Medulla oblongata (tissue), 1 donor: ENCODE data around the gene EVA1A.

ENCODE experiments used
- DNase-seq: peaks from one replicate; pipeline ENCODE4 v3.0.0-alpha.2; 2015; ENCODE audit errors: extremely low spot score

EVA1A gene

GRCh38 chr2:75560768-75561565 is at the start of gene EVA1A:
TSS of gene EVA1A (minus strand) at chr2:75560939. CDS start at chr2:75518140, 42,799 bp downstream.
- DNase-seq, result no peak

GRCh38 chr2:75609937-75610508 is 49.3 kb upstream of the EVA1A start:
- DNase-seq, result no peak

DNA sequence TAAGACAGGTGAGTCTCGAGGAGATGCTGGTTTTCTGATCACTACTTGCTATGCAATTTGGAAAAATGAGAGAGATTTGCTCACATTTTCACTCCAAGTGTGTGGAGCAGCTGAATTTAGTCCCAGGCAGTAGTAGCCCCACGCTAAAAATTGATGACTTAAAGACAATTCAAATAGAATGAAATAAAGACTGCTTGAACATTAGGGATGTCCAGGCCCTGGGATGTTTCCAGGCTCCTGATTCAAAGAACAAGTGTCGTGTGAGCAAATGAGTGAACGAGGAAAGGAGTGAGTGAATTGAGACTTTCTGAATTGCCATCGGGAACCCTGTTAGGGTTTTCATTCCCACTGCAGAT is 48.6 kb upstream of the EVA1A start:
- no peak for DNase-seq

DNA sequence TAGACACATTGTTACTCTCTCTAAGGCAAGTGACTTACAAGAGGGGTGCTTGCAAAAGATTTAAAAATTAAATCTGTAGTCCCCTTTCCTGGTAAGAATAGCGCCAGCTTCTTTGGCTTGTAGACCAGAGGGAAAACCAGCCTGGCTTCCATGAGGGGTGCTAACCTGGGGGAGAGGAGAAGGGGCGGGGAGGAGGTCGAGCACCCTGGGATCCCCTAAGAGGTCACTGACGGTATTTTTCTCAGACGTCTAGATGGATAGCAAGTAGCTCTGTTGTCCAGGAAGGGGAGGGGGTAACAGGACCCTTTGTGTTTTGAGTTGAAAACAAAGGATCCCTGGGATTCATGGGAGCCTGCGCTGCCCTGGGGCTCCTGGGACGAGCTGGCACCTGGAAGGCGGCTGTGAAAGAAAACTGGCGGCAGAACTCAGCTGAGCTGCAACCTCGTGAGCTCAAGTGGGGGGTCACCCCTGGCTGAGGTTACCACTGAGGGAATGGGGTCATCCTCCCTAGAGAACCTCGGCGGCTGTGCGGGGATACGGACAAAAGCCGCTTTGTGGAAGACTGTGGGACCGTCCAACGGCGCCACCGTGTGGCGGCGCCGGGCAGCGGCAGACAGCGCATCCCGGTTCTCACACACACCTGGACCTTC is 48.1 kb upstream of the EVA1A start:
- DNase-seq, result peak; percentile 83

DNA sequence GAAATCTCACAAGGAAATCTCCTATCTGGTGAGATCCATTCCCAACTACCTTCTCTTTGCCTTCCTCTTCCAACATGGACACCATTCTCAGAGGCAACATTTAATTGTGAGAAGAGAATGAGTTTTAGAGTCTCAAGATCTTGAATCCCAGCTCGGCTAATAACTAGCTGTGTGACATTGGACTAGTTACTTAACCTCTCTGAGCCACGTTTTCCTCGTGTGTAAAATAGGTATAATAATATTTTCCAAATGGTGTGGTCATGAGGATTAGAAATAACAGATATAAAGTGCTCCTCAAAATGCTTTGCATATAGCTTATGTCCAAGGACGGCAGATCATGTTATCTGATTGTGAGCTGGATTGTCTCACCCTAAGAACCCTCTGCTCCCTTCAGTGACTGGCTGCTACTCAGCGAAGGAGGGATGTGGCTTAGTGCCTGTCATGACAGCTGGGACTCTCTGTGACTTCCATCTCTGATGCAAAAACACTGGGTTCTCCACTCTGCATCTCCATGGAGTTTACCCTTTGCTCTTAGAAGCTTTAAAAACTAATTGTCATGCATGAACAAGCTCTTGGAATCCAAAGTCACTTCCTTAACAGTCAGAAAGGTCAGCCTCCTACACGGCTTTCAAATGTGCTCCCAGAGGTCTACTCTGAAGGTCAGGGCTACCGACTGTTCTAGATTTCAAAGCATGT is 47.4 kb upstream of the EVA1A start:
- peak; percentile 50 for DNase-seq

DNA sequence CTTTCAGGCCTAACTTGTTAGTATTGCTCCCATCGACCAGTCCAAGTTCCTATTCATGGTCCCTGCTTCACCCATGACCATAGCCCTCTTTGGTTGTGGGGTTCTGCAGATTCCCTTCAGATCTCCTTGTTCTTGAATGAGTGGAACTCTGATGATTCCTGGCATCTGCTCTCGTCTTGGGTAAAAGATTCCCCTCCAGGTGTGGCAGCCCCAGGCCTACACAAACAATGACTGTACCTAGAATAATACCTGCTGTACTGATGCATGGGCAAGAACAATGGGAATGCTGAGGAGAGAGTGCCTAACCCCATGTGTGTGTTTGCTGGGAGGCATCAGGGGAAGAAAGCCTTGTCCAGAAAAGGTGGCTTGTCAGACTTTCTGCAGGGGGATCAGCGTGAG is 46.7 kb upstream of the EVA1A start:
- no peak for DNase-seq

GRCh38 chr2:75606761-75607399 is 46.1 kb upstream of the EVA1A start:
- DNase-seq, result no peak

GRCh38 chr2:75605770-75606529 is 45.2 kb upstream of the EVA1A start:
- DNase-seq, result peak; percentile 46

- DNase-seq, result no peak
These were observed 43.7 kb upstream of the EVA1A start for GRCh38 chr2:75604484-75604883.

GRCh38 chr2:75603477-75603876 is 42.7 kb upstream of the EVA1A start:
- DNase-seq, result no peak

DNA sequence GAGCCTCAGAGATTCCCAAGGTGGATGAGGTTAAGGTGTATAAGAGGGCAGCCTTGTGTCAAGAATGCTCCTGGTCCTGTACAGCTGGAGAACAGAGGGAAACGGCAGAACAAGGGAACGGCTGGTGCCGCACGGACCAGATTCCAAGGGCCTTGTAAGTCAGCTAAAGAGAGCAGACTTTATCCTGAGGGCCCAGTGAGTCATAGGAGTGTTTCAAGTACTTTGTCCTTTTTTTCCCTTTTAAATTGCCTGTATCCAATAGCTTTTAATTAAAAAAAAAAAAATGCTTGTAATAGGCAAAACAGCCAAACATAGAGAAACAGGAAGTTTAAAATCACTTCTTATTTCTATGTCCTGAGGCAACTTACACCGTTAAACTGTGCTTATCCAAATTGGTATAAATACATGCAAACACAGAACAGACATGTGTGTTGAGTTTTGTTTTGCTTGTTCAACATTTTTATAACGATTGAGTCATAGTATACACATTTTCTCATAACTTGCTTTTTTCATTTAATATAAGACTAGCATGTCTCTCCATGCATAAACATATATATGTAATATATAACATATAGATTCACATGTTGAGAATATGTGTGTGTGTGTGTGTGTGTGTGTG is 42.1 kb upstream of the EVA1A start:
- no peak for DNase-seq

GRCh38 chr2:75600461-75601011 is 39.8 kb upstream of the EVA1A start:
- DNase-seq, result peak; percentile 15

DNA sequence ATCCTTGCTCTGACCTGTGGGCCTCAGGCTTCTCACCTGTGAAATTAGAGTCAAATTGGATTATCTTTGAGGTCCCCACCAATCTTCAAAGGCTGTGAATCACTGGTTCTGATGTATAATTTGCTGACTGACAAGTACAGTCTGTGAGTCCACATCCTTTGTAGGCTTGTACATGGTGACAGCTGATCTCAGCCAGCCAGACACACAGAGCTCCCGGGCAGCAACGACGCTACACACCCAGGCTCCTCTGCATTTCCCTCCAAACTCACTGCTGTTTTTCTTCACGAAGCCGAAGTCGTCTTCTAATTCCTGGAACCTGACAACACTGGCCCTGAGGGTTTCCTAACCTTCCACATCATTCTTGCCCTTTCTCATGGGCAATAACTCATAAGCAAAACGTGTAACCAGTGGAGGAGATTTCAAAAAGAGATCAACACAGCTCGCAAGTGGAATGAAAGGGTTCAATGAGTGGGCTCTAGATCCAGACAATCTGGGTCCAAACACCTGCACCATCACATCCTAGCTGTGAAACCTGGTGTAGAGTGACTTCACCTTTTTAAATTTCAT is 37.9 kb upstream of the EVA1A start:
- DNase-seq, result no peak

- DNase-seq, result no peak
These were observed 37.2 kb upstream of the EVA1A start for GRCh38 chr2:75597949-75598348.

GRCh38 chr2:75596784-75597183 is 36.0 kb upstream of the EVA1A start:
- DNase-seq, result no peak

GRCh38 chr2:75595541-75596395 is 35.0 kb upstream of the EVA1A start:
- DNase-seq, result no peak

DNA sequence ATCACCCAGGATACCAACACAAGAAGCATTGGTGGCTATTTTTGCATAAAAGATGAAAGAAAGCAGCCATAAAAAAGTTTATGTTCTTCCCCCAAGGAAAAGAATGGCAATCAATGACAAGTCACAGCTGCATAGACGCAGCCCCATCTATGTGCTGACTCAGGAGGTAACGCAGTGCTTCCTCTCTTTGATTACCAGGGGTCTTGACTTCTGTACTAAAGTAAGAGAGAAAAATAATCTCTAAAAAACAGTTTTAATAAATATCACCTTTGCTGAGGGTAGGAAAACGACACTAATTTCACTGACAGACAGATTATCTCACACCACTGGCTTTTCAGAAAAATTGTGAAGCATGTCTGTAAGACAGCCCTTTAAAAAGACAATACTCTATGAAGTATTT is 33.9 kb upstream of the EVA1A start:
- DNase-seq, result no peak

- DNase-seq, result no peak
These were observed 32.1 kb upstream of the EVA1A start for GRCh38 chr2:75592888-75593287.

DNA sequence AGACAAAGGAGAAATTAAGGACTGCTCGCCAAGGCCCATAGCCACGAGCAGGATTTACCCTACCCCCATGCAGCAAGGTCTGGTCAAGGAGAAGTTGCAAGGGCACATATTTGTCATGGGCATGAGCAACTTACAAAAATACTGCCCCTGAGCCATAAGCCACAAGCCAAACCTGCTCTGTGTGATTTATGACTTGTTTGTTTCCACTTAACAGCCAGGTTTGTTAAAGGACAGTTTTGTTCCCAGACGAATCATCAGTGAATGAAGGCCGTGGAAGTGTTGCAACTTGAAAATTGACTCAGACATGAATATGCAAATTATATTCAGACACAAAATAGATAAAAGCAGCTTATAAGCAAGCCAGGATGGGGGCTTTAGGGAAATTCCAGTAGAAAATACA is 31.3 kb upstream of the EVA1A start:
- no peak for DNase-seq
